Measurements from ENCODE around the gene TSSK3. TPM values are rescaled to one million over a fixed set of nuclear protein-coding genes. Genes with fewer than 3 reads are reported as not detected.

TSSK3 gene
- total RNA-seq, 4 donors from 2014 or later: 0.35 to 21.3 TPM; not detected in 2

DNA sequence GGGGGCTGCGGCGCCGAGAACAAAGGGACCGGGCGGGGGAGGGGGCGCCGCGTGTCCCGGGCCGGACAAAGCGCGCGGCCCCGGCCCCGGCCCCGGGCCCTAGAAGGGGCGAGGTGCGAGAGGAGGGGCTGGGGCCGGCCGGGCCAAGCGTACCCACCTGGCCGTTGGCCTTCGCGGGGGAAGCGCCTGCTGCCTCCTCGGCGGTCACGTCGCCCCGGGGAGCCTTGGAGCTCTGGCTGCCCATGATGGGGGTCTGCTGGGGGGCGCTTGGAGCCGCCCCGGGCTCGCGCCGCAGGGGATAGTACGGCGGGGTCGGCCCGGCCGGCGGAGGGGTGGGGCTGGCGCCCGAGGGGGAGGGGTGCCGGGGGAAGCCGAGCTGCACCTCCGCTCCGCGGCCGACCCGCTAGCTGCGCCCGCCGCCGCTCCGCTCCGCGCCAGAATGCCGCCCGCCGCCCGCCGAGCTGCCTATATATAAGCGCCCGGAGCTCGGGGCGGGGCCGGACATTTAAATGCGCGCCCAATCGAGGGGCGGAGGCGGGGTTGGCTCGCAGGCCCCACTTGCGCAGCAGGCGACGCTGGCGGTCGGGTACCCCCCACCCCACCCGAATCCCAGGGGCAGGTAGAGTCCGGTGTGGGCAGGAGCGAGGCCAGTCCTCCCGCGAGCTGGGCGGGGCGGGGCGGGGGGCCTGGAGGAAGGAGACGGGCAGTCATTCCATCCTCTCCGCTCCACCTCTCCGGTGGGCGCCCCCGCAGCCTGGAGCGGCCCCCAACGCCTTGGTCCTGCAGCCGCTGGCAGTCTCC is 26.3 kb upstream of the TSSK3 start, which contains the start of gene MARCKSL1:
TSS of gene MARCKSL1 (minus strand) at position 444 of the 801 bp plus-strand sequence. CDS start at position 244, 200 bp downstream.
- Histone ChIP-seq H3K27ac (peak within 1 kb of the TSS; percentile 72 to 82), H3K4me3 (peak within 1 kb of the TSS; percentile 45 to 81), H3K9me3 (no peaks in the 10 kb centered on the region), H3K4me1 (peaks cover 0 to 4% of the 10 kb centered on the region in 2 donors), H3K27me3 (no peaks in the 10 kb centered on the region), H3K36me3 (no peaks in the 10 kb centered on the region)
- DNase-seq: peak; percentile 87 to 88
- intact Hi-C loops (cut with DNase I; ENCODE audit: low total_unique reads): no loop called here
- peak; percentile 85 to 89 for TF ChIP-seq POLR2A (IDR thresholded peaks at IDR 0.05)
- TF ChIP-seq, protein P1, sequence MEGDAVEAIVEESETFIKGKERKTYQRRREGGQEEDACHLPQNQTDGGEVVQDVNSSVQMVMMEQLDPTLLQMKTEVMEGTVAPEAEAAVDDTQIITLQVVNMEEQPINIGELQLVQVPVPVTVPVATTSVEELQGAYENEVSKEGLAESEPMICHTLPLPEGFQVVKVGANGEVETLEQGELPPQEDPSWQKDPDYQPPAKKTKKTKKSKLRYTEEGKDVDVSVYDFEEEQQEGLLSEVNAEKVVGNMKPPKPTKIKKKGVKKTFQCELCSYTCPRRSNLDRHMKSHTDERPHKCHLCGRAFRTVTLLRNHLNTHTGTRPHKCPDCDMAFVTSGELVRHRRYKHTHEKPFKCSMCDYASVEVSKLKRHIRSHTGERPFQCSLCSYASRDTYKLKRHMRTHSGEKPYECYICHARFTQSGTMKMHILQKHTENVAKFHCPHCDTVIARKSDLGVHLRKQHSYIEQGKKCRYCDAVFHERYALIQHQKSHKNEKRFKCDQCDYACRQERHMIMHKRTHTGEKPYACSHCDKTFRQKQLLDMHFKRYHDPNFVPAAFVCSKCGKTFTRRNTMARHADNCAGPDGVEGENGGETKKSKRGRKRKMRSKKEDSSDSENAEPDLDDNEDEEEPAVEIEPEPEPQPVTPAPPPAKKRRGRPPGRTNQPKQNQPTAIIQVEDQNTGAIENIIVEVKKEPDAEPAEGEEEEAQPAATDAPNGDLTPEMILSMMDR (IDR thresholded peaks at IDR 0.05): no peak

DNA sequence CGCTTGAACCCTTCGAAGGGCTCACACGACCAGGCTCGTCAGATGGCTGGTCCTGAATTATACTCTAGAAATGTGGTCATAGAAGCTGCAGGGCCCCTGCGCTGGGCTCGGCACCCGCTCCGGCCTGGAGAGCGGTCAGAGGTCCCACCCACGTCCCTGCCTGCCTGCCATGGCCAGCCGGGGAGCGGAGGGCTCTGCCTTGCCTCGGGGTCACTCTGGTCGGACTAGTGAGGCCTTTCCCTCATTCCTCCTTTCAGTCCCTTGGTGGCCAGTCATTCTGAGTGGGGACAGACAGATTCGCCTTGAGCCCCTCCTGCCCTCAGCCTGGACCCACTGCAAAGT is 25.8 kb upstream of the TSSK3 start:
- Histone ChIP-seq H3K27me3 (no peaks in the 10 kb centered on the region), H3K9me3 (no peaks in the 10 kb centered on the region), H3K4me1 (peaks cover 0 to 4% of the 10 kb centered on the region in 2 donors), H3K36me3 (no peaks in the 10 kb centered on the region), H3K4me3 (peak overlapping the region; percentile 45 to 81), H3K27ac (peak overlapping the region; percentile 72 to 82)
- intact Hi-C loops (cut with DNase I; ENCODE audit: low total_unique reads): no loop called here
- DNase-seq: no peak
- TF ChIP-seq, protein P1 (IDR thresholded peaks at IDR 0.05): no peak
- no peak for TF ChIP-seq POLR2A (IDR thresholded peaks at IDR 0.05)

DNA sequence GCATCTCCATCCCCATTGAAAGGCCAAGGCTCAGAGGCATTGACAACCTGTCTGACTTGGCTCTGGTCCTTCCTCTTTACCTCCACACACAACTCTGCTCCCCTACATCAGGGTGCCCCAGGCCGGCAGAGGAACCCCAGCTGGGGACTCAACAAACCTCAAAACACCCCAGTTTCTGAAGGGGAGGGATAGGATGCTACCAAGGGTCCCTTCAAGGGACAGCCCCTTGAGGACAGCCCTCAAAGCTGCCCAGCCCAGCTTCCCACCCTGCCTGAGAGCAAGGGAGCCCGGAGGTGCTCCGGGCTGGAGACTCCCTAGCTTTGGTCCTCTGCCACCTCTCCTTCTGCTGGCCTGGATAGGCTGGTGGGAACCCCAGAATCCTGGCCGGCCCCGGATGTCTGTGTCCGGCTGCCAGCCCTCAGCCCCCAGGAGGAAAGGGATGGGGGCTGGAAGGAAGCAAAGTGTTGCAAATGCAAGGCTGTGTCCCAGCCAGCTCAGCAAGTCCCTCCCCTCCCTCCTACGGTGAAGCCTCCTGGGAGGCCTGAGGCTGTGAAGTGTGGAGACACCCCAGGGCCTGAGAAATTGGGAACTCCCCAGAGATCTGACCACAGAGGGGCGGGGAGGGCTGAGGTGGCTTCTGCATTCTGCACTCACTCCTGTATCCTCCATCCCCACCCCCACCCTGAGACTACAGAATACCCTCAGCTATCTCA is 25.2 kb upstream of the TSSK3 start:
- Histone ChIP-seq H3K4me3 (no peak overlapping the region), H3K36me3 (no peaks in the 10 kb centered on the region), H3K27ac (peak overlapping the region; percentile 72 to 82), H3K27me3 (no peaks in the 10 kb centered on the region), H3K9me3 (no peaks in the 10 kb centered on the region), H3K4me1 (peaks cover 0 to 4% of the 10 kb centered on the region in 2 donors)
- peak in 1 of 2 donors; percentile 30 for DNase-seq
- TF ChIP-seq, protein P1 (IDR thresholded peaks at IDR 0.05): no peak
- no peak for TF ChIP-seq POLR2A (IDR thresholded peaks at IDR 0.05)
- intact Hi-C loops (cut with DNase I; ENCODE audit: low total_unique reads): no loop called here

DNA sequence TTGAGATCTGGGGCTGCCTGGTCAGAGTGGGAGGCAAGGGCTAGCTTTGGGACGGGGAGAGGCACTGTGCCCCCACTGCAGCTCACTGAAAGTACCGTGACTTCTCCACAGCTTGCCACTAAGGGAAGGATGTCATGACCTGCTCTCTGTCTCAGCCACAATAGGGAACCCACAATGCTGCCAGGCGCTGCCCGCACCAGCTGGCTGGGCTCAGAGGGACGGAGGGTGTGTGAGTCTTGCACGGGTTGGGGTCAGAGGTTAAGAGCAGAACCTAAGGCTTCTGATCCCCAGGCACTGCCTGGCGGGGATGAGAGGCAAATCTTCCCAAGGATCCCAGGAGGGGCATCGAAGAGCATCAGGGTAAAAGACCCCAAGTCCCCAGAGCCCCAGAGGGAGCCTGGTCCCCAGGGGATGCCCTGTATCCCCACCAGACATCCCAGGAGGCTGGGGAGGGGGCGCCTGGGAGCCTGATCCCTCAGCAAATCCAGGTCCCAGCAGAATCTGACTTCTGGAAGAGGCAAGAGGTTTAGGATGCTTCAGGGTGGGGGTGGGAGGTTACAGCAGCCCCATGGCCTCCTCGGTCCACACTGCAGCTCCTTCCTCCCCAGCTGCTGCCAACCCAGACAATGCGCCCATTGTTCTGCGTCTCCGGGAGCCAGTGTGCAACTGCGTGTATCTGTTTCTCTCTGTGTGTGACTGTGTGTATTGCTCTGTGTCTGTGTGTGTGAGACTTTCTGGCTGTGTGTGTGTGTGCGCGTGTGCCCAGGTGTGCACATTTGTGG is 24.3 kb upstream of the TSSK3 start:
- intact Hi-C loops (cut with DNase I; ENCODE audit: low total_unique reads): no loop called here
- no peak overlapping the region for H3K4me3 ChIP-seq
- H3K27ac ChIP-seq: no peak overlapping the region
- TF ChIP-seq, protein P1 (IDR thresholded peaks at IDR 0.05): no peak
- no peak for TF ChIP-seq POLR2A (IDR thresholded peaks at IDR 0.05)
- H3K4me1 ChIP-seq: peaks cover 0 to 4% of the 10 kb centered on the region in 2 donors
- no peak for DNase-seq
- no peaks in the 10 kb centered on the region for H3K27me3 ChIP-seq
- H3K9me3 ChIP-seq: no peaks in the 10 kb centered on the region
- H3K36me3 ChIP-seq: no peaks in the 10 kb centered on the region

All from uterus (tissue), 4 donors.